ENCODE data around the gene ALOXE3.

DNA sequence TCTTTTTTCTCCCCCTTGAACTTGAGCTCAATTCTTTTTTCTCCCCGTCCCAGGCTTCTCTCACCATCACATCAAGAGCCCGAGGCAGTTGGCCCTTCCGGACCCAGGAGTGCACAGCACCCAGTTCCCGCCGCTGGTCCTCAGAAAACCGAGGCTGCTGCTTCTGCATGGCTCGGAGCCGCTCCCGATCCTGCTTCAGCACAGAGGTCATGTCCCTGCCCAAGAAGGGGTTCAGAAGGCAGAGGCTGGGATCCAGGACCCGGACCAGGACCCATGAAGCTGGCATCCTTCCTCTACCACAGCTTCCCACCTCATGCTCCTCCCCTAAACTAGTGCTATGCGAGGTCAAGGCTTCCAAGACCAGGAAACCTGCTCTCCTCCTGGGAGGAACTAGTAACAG, 23.4 kb upstream of the ALOXE3 start:
- TF ChIP-seq, protein P1, sequence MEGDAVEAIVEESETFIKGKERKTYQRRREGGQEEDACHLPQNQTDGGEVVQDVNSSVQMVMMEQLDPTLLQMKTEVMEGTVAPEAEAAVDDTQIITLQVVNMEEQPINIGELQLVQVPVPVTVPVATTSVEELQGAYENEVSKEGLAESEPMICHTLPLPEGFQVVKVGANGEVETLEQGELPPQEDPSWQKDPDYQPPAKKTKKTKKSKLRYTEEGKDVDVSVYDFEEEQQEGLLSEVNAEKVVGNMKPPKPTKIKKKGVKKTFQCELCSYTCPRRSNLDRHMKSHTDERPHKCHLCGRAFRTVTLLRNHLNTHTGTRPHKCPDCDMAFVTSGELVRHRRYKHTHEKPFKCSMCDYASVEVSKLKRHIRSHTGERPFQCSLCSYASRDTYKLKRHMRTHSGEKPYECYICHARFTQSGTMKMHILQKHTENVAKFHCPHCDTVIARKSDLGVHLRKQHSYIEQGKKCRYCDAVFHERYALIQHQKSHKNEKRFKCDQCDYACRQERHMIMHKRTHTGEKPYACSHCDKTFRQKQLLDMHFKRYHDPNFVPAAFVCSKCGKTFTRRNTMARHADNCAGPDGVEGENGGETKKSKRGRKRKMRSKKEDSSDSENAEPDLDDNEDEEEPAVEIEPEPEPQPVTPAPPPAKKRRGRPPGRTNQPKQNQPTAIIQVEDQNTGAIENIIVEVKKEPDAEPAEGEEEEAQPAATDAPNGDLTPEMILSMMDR (IDR thresholded peaks at IDR 0.05; ENCODE audit: low read length) = no peak
- no peak for TF ChIP-seq EZH2 (optimal IDR thresholded peaks at IDR 0.05; ENCODE audit: low read depth, low read length)
